PC-9 (cell line): ENCODE results near the gene INPP5A.

Source experiments
- CTCF ChIP-seq: fragments of 200-600 bp; sonication (generic); conservative IDR thresholded peaks from 2 replicates; pipeline ENCODE4 v1.6.1; 2017; ENCODE audit warnings: mixed run types, antibody characterized with exemption, mild to moderate bottlenecking, moderate library complexity
- EZH2 ChIP-seq: fragments of 200-600 bp; sonication (generic); IDR thresholded peaks from 2 replicates; pipeline ENCODE4 v1.8.0; 2017; ENCODE audit warnings: antibody characterized with exemption, low read depth

DNA sequence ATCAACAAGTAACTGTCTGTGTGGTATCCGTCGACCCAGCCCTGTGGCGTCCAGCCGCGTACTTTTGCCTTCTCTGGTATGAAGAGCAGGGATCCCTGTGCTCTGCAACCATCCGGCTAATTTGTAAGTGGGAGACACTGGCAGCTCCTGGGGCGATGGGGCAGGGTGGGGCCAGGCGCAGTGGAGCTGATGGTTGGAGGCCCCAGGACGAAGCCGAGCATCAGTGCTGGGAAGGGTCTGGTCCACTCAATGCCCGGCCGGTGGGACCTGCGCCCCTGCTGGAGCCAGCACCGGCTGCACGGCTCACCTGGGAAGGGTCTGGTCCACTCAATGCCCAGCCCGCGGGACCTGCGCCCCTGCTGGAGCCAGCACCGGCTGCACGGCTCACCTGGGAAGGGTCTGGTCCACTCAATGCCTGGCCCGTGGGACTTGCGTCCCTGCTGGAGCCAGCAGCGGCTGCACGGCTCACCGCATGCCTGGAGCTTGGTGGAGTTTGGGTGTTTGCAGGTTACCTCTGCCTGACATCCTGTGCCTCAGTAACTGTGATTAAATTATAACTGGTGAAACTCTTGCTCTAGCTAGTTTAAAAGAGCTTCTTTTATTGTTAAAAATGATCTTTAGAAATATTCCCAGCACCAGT, 152.3 kb downstream of the INPP5A start:
- no peak for TF ChIP-seq CTCF
- TF ChIP-seq EZH2, result no peak
